HG02884 (cell line): ENCODE measurements around the gene ABCB10.
"Not testable (repeated sequence)": the region's sequence is repeated elsewhere in the genome, so short reads cannot be mapped to it uniquely, and the experiment has no call there.

Source experiments
- ATAC-seq: cut with Tn5 transposase; IDR thresholded peaks from one replicate; pipeline ENCODE4 v1.9.1; 2021; ENCODE audit warnings: mild to moderate bottlenecking, moderate library complexity; ENCODE audit not compliant: unreplicated experiment

ABCB10 gene

GRCh38 chr1:229539863-229540506 lies 18.5 kb downstream of the ABCB10 start:
- ATAC-seq = no peak

- no peak for ATAC-seq
These were observed 19.6 kb downstream of the ABCB10 start for GRCh38 chr1:229538945-229539344.

- no peak for ATAC-seq
These were observed 20.6 kb downstream of the ABCB10 start for GRCh38 chr1:229537894-229538293.

DNA sequence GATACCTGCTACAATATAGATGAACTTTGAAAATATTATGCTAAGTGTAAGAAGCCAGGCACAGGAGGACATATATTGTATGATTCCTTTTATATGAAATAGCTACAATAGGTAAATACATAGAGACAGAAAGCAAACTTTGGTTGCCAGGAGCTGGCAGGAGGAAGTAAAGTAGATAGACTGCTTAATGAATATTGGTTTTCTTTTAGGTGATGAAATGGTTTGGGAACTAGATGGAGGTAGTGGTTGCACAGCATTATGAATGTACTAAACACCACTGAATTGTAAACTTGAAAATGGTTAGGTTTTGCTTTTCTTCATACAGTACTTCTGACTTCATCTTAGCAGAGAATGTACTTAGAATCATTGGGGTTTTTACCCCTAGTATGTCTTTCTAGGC lies 21.5 kb downstream of the ABCB10 start:
- ATAC-seq = no peak

GRCh38 chr1:229535230-229535629 lies 23.3 kb downstream of the ABCB10 start:
- ATAC-seq = no peak

DNA sequence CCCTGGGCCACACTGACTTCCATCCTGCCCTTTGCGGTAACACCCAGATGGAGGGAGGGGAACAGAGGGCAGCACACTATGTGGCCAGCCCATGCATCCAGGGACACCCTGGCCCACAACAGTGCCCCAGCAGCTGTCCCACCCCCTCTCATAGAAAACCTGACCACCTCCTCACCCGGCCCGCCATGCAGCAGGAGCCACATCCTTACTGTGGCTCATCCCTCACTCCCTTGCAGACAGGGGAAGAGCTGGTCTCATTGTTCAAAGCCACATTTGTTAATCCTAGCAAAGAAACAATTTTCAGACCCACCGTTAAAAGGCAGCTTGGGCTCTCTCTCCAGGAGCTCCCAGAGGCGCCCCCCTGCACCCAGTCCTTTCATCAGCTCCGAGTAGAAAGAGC lies 27.2 kb downstream of the ABCB10 start:
- no peak for ATAC-seq

DNA sequence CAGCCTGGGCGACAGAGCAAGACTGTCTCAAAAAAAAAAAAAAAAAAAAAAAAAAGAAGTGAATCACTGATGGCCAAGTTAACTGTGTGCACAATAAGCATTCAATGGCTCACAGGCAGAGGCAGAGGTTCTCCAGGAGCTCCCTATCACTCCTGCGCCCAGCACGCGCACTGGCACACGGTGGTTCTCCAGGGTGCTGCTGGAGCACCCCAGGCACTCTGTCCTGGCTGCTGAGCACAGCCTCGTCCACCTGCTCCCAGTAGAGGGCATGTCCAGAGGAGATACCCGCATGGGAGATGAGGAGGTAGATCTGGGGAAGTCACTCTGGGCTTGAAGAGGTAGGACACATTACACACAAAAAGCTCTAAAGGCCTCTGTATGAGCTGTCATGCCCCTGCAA lies 28.9 kb downstream of the ABCB10 start:
- ATAC-seq = no peak

GRCh38 chr1:229526695-229527094 lies 31.8 kb downstream of the ABCB10 start:
- no peak for ATAC-seq

GRCh38 chr1:229523052-229523451 lies 35.5 kb downstream of the ABCB10 start:
- no peak for ATAC-seq

DNA sequence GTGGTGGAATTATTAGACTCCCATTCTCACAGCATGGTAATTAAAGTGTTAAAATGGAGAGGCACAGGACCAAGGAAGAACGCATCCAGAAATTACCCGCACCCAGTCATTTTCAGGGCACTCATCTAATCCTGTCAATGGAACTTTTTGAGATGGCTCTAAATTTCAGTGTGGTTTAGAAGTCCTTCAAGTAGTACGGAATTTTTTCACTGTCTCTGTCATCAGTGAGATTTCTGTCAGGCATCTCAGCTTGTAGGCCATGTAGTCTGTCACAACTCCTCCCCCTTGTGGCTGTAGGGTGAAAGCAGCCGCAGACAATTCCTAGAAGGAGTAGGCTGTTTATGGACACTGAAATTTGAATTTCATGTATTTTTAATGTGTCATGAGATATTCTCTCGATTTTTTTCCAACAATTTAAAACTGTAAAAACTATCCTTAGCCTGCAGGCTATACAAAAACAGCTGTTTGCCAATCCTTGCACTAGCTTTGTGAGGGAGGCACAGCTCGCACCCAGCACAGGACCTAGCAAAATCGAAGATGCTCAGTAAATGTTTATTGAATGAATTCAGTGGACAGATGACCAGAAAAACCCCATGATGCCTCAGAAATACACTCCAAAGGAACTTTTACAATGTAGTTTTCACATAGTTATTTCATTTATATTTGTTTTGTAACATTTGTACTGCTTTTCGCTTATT lies 43.8 kb downstream of the ABCB10 start:
- peak; percentile 62 for ATAC-seq

GRCh38 chr1:229511625-229512024 lies 46.9 kb downstream of the ABCB10 start:
- not testable (repeated sequence) for ATAC-seq

GRCh38 chr1:229511201-229511600 lies 47.3 kb downstream of the ABCB10 start:
- ATAC-seq = not testable (repeated sequence)

DNA sequence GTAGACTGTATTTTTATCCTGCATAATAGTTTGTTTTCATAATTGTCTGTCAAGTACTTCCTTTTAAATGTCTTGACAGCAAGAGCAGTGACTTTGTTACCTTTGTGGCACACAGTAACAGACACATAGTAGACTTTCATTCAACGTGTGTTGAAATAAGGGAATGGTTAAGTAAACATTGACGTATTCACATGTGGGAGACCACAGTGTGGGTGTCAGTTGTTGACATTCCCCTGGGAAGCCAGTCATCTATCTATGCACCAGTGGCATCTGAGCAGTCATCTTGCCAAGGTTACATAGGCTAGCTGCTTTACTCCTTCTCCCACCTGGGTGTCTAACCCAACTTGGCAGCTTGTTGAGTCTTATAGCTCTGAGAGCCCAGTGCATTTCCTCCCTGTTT lies 48.9 kb downstream of the ABCB10 start:
- no peak for ATAC-seq

- ATAC-seq = no peak
These were observed 49.6 kb downstream of the ABCB10 start for GRCh38 chr1:229508823-229509337.

GRCh38 chr1:229507951-229508822 lies 50.3 kb downstream of the ABCB10 start, which contains the start of gene NUP133:
TSS of gene NUP133 (minus strand) at chr1:229508341. CDS start at chr1:229508249, 92 bp downstream.
- peak; percentile 90 for ATAC-seq

DNA sequence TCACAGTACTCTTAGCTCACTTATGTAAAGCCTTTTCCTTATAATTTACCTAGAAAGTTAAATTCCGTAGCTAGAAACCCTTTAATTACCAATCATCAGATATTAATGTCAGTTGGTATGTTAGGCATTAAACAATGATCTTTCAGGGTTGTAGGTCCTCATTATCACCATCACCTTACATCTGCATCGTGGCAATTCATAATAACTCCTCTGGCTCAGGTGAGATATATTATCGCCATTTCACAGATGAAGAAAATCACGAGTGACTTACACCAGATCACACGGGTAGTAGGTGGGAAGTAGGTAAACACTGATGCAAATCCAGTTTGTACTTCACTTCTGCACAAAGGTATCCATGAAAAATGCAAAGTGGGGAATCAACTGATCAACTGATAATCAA lies 51.0 kb downstream of the ABCB10 start:
- ATAC-seq = no peak

GRCh38 chr1:229506633-229507032 lies 51.9 kb downstream of the ABCB10 start:
- no peak for ATAC-seq

DNA sequence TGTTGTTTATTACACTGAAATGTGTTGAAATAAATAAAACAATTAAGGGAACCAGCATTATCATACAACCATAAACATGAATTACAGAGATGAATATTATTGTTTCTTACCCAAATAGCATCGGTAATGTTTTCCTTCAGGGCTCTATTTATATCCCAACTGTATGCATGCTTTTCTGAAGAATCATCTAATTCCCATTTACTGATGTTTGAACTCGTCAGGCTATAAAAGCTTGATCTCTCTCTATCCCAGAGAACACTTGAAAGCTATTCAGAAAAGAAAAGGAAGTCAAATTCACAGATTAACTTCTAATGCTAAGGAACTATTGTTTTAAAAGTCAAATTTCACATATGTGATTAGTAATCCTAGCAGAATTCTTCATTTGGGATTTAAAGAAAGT lies 62.7 kb downstream of the ABCB10 start:
- ATAC-seq = no peak

GRCh38 chr1:229487181-229487580 lies 71.3 kb downstream of the ABCB10 start:
- ATAC-seq = no peak

DNA sequence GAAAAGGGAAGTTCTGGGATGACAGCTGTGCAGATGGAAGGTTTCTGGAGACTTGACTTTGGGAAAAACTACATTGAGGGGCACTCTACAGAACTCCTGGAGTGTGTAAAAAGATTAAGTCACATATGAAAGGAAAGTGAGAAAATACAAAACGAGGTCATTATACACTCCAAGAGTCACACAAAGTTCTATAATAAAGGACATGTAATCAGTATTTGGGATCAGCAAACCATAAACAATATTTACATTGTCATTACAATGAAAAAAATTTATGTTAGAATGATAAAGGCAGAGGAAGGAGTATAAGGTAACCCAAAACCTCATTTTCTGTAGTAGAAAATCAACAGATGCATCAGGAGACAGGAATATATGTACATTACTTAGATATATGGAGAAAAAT lies 73.2 kb downstream of the ABCB10 start:
- ATAC-seq = no peak

GRCh38 chr1:229482511-229482910 lies 76.0 kb downstream of the ABCB10 start:
- no peak for ATAC-seq
